Measurements from ENCODE around the gene XXYLT1. TPM values are rescaled to one million over a fixed set of nuclear protein-coding genes. Genes with fewer than 3 reads are reported as not detected.
A peak's percentile ranks its signal among the peaks of the same experiment; 100 is the strongest.

XXYLT1 gene
- total and polyA plus RNA-seq, 2 of the 8 experiments (the other 6 are each of a cell fraction or from before 2014, with no cell fraction given) = 18.9 to 23.8 TPM

DNA sequence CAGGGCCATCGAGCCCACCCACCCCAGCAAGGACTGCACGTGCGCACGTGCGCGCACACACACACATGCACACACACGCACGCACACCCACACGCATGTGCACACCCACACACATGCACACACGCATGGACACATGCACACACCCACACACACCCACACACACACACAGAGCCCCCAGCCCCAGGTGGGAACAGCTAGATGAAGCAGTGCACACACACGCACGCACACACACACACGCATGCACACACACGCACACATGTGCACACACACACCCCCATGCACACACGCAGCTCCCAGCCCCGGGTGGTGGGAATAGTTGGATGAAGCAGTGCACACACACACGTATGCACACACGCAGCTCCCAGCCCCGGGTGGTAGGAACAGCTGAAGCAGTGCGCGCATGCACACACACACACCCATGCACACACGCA, 158.6 kb downstream of the XXYLT1 start:
- H3K4me1 ChIP-seq (replicated peaks in 1 of 4; ENCODE audit: control insufficient read depth in 3 of 4, insufficient read depth in 4 of 4, low read length in 3 of 4) = no peaks in the 10 kb centered on the region; a peak in 1 of 7 replicates
- CTCF ChIA-PET (ENCODE audit: partially characterized antibody) = interaction anchor here (0.8 to 2.3 kb wide), 6 partner anchors 11 to 430 kb away, joined by 3 to 8 read pairs (median 4); no protein-coding TSS in a partner anchor
- peaks cover 0 to 4% of the 10 kb centered on the region in 2 experiments; a peak in 1 of 4 replicates for H3K79me2 ChIP-seq (ENCODE audit: control insufficient read depth in 1 of 2, insufficient read depth in 2 of 2, low read length in 2 of 2)
- 83% methylated on average over 22 of the region's 22 CpGs; no CpG with 5 or more reads in 1 of the 2 experiments for WGBS, 2 experiments (ENCODE audit: extremely low coverage in 1 of 2, insufficient coverage in 1 of 2, insufficient read length in 1 of 2, insufficient replicate concordance in 2 of 2, low coverage in 1 of 2, low lambda C conversion rate in 2 of 2, missing lambda C conversion rate in 1 of 2)
- FAIRE-seq = no peak
- H3K18ac ChIP-seq (ENCODE audit: extremely low read depth, low read length) = no peak overlapping the region
- no peak overlapping the region for H3K4me2 ChIP-seq (ENCODE audit: insufficient read depth in 1 of 2, low read depth in 2 of 2, low read length in 2 of 2)
- H3K27me3 ChIP-seq (replicated peaks in 1 of 4; ENCODE audit: control insufficient read depth in 3 of 4, extremely low read depth in 1 of 4, insufficient read depth in 3 of 4, low read length in 3 of 4) = no peaks in the 10 kb centered on the region
- DNase-seq (ENCODE audit: low read depth in 1 of 2, low spot score in 2 of 2) = no peak
- peak overlapping the region; percentile 32; the same call in 1 of the 2 replicates for H4K8ac ChIP-seq (ENCODE audit: extremely low read depth, insufficient read depth, low read length)
- no peak overlapping the region for H3K56ac ChIP-seq (replicated peaks; ENCODE audit: insufficient read length, low read depth, low read length)
- H3K9me3 ChIP-seq (ENCODE audit: insufficient read depth in 2 of 2, low read depth in 1 of 2, low read length in 1 of 2) = no peaks in the 10 kb centered on the region
- no peak overlapping the region for H3K14ac ChIP-seq (ENCODE audit: insufficient read length)
- H3K36me3 ChIP-seq (ENCODE audit: control insufficient read depth in 2 of 4, insufficient read depth in 4 of 4, low read length in 3 of 4) = peaks cover 0 to 5% (median 0%) of the 10 kb centered on the region in 4 experiments; a peak in 2 of 8 replicates
- POLR2A ChIA-PET (ENCODE audit: partially characterized antibody) = no interaction called here
- H2BK12ac ChIP-seq (ENCODE audit: low read depth, low read length) = no peak overlapping the region; the same call in 1 of the 2 replicates
- peak overlapping the region; percentile 45 for H2BK5ac ChIP-seq (ENCODE audit: low read depth, low read length)
- H2AFZ ChIP-seq (ENCODE audit: low read length) = no peak overlapping the region
- no peak overlapping the region for H4K91ac ChIP-seq (replicated peaks; ENCODE audit: insufficient read length, low read length)
- H4K5ac ChIP-seq (ENCODE audit: insufficient read length, low read depth, low read length) = no peak overlapping the region
- 0 out of 2 replicates have a peak overlapping the region, but pooled peaks have one; percentile 47 for H2BK15ac ChIP-seq (ENCODE audit: low read length)
- H3K9ac ChIP-seq (replicated peaks in 1 of 4; ENCODE audit: extremely low read depth in 1 of 4, low read depth in 3 of 4, low read length in 3 of 4) = no peak overlapping the region
- H3K4ac ChIP-seq (replicated peaks; ENCODE audit: insufficient read length, low read depth, low read length) = no peak overlapping the region
- peaks cover 17% of the 10 kb centered on the region; the same call in 1 of the 2 replicates for H3K23me2 ChIP-seq (ENCODE audit: low read depth, low read length)
- H3K79me1 ChIP-seq (ENCODE audit: low read depth, low read length) = peaks cover 9% of the 10 kb centered on the region
- no peak overlapping the region for H3K27ac ChIP-seq (ENCODE audit: low read depth, low read length)
- H3K4me3 ChIP-seq (ENCODE audit: extremely low read depth in 1 of 4, insufficient read depth in 2 of 4, low read depth in 3 of 4, low read length in 4 of 4) = no peak overlapping the region
- no peak overlapping the region for H2BK120ac ChIP-seq (replicated peaks; ENCODE audit: low read depth, low read length)
- peaks cover 0 to 18% of the 10 kb centered on the region in 2 experiments for H4K20me1 ChIP-seq (replicated peaks in 1 of 2; ENCODE audit: control insufficient read depth in 1 of 2, insufficient read depth in 2 of 2, low read length in 2 of 2)
- no peak overlapping the region for H3K23ac ChIP-seq (ENCODE audit: insufficient read length)
- H2BK20ac ChIP-seq (ENCODE audit: low read length) = no peak overlapping the region
- H2AK5ac ChIP-seq (ENCODE audit: low read depth, low read length) = no peak overlapping the region; the same call in 1 of the 2 replicates
- TF ChIP-seq E2F6 (IDR thresholded peaks at IDR 0.05) (no peak), CBX5 (IDR thresholded peaks at IDR 0.05; ENCODE audit: low read depth, low read length) (no peak), SIRT6 (IDR thresholded peaks at IDR 0.05; ENCODE audit: low read length) (no peak), BACH1 (IDR thresholded peaks at IDR 0.05; ENCODE audit: low read length) (no peak), CREB1 (IDR thresholded peaks at IDR 0.05) (no peak), BRCA1 (IDR thresholded peaks at IDR 0.05; ENCODE audit: low read depth, low read length) (no peak), MAFK (IDR thresholded peaks at IDR 0.05; ENCODE audit: low read depth, low read length) (no peak), JUN (IDR thresholded peaks at IDR 0.05; ENCODE audit: low read depth, low read length) (no peak), TBP (IDR thresholded peaks at IDR 0.05; ENCODE audit: low read depth, low read length) (no peak)
